ENCODE results near the gene AUTS2.

GRCh38 chr7:70416347-70416985 is 818.2 kb downstream of the AUTS2 start:
- TF ChIP-seq, protein P1, sequence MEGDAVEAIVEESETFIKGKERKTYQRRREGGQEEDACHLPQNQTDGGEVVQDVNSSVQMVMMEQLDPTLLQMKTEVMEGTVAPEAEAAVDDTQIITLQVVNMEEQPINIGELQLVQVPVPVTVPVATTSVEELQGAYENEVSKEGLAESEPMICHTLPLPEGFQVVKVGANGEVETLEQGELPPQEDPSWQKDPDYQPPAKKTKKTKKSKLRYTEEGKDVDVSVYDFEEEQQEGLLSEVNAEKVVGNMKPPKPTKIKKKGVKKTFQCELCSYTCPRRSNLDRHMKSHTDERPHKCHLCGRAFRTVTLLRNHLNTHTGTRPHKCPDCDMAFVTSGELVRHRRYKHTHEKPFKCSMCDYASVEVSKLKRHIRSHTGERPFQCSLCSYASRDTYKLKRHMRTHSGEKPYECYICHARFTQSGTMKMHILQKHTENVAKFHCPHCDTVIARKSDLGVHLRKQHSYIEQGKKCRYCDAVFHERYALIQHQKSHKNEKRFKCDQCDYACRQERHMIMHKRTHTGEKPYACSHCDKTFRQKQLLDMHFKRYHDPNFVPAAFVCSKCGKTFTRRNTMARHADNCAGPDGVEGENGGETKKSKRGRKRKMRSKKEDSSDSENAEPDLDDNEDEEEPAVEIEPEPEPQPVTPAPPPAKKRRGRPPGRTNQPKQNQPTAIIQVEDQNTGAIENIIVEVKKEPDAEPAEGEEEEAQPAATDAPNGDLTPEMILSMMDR (IDR thresholded peaks at IDR 0.05; ENCODE audit: insufficient read depth, low read length): no peak
- TF ChIP-seq, protein P2, sequence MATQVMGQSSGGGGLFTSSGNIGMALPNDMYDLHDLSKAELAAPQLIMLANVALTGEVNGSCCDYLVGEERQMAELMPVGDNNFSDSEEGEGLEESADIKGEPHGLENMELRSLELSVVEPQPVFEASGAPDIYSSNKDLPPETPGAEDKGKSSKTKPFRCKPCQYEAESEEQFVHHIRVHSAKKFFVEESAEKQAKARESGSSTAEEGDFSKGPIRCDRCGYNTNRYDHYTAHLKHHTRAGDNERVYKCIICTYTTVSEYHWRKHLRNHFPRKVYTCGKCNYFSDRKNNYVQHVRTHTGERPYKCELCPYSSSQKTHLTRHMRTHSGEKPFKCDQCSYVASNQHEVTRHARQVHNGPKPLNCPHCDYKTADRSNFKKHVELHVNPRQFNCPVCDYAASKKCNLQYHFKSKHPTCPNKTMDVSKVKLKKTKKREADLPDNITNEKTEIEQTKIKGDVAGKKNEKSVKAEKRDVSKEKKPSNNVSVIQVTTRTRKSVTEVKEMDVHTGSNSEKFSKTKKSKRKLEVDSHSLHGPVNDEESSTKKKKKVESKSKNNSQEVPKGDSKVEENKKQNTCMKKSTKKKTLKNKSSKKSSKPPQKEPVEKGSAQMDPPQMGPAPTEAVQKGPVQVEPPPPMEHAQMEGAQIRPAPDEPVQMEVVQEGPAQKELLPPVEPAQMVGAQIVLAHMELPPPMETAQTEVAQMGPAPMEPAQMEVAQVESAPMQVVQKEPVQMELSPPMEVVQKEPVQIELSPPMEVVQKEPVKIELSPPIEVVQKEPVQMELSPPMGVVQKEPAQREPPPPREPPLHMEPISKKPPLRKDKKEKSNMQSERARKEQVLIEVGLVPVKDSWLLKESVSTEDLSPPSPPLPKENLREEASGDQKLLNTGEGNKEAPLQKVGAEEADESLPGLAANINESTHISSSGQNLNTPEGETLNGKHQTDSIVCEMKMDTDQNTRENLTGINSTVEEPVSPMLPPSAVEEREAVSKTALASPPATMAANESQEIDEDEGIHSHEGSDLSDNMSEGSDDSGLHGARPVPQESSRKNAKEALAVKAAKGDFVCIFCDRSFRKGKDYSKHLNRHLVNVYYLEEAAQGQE (IDR thresholded peaks at IDR 0.05; ENCODE audit: insufficient replicate concordance, low read depth): no peak
- TF ChIP-seq GABPA (IDR thresholded peaks at IDR 0.05; ENCODE audit: low read depth) (no peak), POLR2AphosphoS5 (IDR thresholded peaks at IDR 0.05; ENCODE audit: low read depth) (no peak)

All from HL-60 (cell line).